ENCODE results near the gene B3GALNT1. TPM values are rescaled to one million over a fixed set of nuclear protein-coding genes. Genes with fewer than 3 reads are reported as not detected.

Gene B3GALNT1
- total RNA-seq, 4 donors from 2014 or later: 3.7 to 6.2 (median 5.5) TPM

DNA sequence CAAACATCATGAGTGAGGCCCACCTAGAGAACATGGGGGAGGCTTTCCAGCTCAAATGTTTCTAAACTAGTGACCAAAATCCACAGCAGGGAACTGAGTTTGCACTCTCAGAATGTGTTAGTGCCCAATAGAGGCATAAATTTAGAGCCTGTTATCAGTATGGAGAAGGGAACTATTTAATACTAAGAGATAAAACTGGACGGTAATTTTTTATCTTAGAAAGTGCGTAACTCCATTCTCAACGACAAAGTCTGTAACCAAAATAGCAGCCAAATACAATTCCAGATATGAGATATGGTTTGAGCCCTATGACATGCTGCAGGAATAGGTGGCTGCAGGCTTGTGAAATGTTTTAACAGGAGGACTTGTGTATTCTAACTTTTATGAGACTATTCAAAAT is 3.5 kb downstream of the B3GALNT1 start:
- Histone ChIP-seq H3K36me3 (peaks cover 3 to 34% (median 7%) of the 10 kb centered on the region in 4 donors), H3K27ac (replicated peaks in 1 of 4) (no peak overlapping the region), H3K9me3 (no peaks in the 10 kb centered on the region), H3K27me3 (no peaks in the 10 kb centered on the region), H3K4me3 (no peak overlapping the region), H3K4me1 (peaks cover 3 to 22% (median 5%) of the 10 kb centered on the region in 4 donors)
- 91% methylated on average over 3 of the region's 3 CpGs for WGBS
- intact Hi-C loops (cut with DNase I): loop anchor here (10.0 kb wide), 1 partner anchor 133 kb away; no protein-coding TSS in a partner anchor
- TF ChIP-seq POLR2AphosphoS5 (IDR thresholded peaks at IDR 0.05) (no peak), EP300 (IDR thresholded peaks at IDR 0.05) (no peak), CTCF (IDR thresholded peaks at IDR 0.05) (no peak), POLR2A (IDR thresholded peaks at IDR 0.05; ENCODE audit: low read depth) (no peak)
- DNase-seq (ENCODE audit: extremely low spot score): no peak

- no peak for DNase-seq (ENCODE audit: extremely low spot score)
- Histone ChIP-seq H3K27me3 (no peaks in the 10 kb centered on the region), H3K4me1 (peaks cover 3 to 22% (median 5%) of the 10 kb centered on the region in 4 donors), H3K27ac (replicated peaks in 1 of 4) (no peak overlapping the region), H3K36me3 (peaks cover 3 to 34% (median 7%) of the 10 kb centered on the region in 4 donors), H3K9me3 (no peaks in the 10 kb centered on the region), H3K4me3 (no peak overlapping the region)
- no peak for TF ChIP-seq CTCF (IDR thresholded peaks at IDR 0.05)
- no peak for TF ChIP-seq POLR2A (IDR thresholded peaks at IDR 0.05; ENCODE audit: low read depth)
- TF ChIP-seq POLR2AphosphoS5 (IDR thresholded peaks at IDR 0.05): no peak
- no peak for TF ChIP-seq EP300 (IDR thresholded peaks at IDR 0.05)
- intact Hi-C loops (cut with DNase I): loop anchor here (10.0 kb wide), 1 partner anchor 134 kb away; no protein-coding TSS in a partner anchor
- WGBS: 92% methylated on average over 6 of the region's 6 CpGs
These were observed 4.2 kb downstream of the B3GALNT1 start for GRCh38 chr3:161100994-161101393.

DNA sequence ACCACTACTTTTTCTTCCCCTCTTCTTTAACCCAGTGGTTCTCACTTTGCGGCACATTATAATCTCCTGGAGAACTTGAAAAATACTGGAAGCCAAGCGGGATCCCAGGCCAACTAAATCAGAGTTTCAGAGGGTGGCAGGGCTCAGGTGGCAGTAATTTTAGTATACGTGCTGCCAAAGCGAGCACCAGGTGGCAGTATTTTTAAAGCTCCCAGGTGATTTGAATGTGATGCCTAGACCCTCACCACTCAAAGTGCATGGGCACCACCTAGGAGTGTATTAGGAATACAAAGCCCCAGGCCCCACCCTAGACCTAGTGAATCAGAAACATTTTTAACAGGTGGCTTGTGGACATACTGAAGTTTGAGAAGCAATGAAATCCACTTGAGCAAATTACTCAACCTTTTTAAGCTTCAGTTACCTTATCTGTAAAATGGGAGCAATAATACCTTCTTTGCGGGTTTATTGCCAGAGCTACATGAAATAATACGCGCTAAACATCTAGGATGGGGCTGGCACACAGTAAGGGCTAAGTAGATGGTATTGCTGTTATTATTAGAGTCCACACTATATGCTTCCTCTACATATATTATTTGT is 8.3 kb downstream of the B3GALNT1 start:
- no peak for DNase-seq (ENCODE audit: extremely low spot score)
- H3K9me3 ChIP-seq: no peaks in the 10 kb centered on the region
- H3K27me3 ChIP-seq: no peaks in the 10 kb centered on the region
- 75% methylated on average over 7 of the region's 7 CpGs for WGBS
- no peak overlapping the region for H3K27ac ChIP-seq (replicated peaks in 1 of 4)
- no peak overlapping the region for H3K4me3 ChIP-seq
- H3K4me1 ChIP-seq: no peaks in the 10 kb centered on the region
- peaks cover 3 to 34% (median 7%) of the 10 kb centered on the region in 4 donors for H3K36me3 ChIP-seq
- no peak for TF ChIP-seq POLR2AphosphoS5 (IDR thresholded peaks at IDR 0.05)
- intact Hi-C loops (cut with DNase I): no loop called here

DNA sequence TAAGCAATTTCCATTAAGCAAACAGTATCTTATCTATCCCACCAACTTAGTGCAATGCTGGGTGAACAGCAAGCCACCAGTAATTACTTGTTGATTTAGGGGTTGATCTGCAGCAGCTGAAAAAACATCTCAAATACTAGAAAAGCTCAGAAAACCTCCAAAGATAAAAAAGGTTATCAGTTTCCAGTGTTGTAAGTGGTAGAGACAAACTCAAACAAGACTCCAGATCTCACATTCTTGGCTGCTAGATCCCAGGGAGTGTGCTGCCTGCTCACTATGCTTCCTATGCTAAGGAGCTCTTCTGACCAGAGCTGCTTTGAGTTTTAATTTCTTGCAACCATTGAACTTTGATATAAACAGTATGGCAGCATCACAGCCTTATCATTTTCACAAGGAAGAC is 11.3 kb downstream of the B3GALNT1 start:
- no peak for TF ChIP-seq EP300 (IDR thresholded peaks at IDR 0.05)
- TF ChIP-seq POLR2AphosphoS5 (IDR thresholded peaks at IDR 0.05): no peak
- TF ChIP-seq POLR2A (IDR thresholded peaks at IDR 0.05; ENCODE audit: low read depth): no peak
- no peak for TF ChIP-seq CTCF (IDR thresholded peaks at IDR 0.05)
- peaks cover 0 to 15% (median 8%) of the 10 kb centered on the region in 4 donors for H3K36me3 ChIP-seq
- no peak overlapping the region for H3K27ac ChIP-seq (replicated peaks in 1 of 4)
- no peak for DNase-seq (ENCODE audit: extremely low spot score)
- no peak overlapping the region for H3K4me3 ChIP-seq
- H3K9me3 ChIP-seq: no peaks in the 10 kb centered on the region
- H3K27me3 ChIP-seq: no peaks in the 10 kb centered on the region
- no peaks in the 10 kb centered on the region for H3K4me1 ChIP-seq
- intact Hi-C loops (cut with DNase I): no loop called here

DNA sequence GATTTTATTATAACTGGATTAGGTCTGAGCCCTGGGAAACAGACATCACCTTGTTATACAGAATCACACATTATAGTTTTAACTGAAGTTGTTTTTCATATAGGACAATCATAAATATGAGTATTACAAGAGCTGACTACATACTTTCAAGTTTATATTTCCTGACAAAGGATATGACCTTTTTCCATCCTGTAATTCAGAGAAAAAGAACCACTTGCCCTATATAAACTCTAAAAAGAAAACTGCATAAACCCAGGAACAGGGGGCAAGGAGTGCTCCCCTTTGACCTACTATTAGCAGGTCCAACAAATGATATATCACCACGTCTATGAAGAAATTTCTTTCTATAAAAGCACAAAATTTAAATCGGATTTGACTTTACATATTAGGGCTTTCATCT is 20.9 kb downstream of the B3GALNT1 start:
- Histone ChIP-seq H3K9me3 (no peaks in the 10 kb centered on the region), H3K4me1 (peaks cover 0 to 8% (median 0%) of the 10 kb centered on the region in 4 donors), H3K36me3 (peaks cover 0 to 32% (median 14%) of the 10 kb centered on the region in 4 donors), H3K4me3 (no peak overlapping the region), H3K27ac (replicated peaks in 1 of 4) (no peak overlapping the region), H3K27me3 (no peaks in the 10 kb centered on the region)
- TF ChIP-seq POLR2AphosphoS5 (IDR thresholded peaks at IDR 0.05) (no peak), POLR2A (IDR thresholded peaks at IDR 0.05; ENCODE audit: low read depth) (no peak), CTCF (IDR thresholded peaks at IDR 0.05) (no peak), EP300 (IDR thresholded peaks at IDR 0.05) (no peak)
- 90% methylated on average over 2 of the region's 2 CpGs for WGBS
- intact Hi-C loops (cut with DNase I): no loop called here
- DNase-seq (ENCODE audit: extremely low spot score): no peak
